Uterus (tissue), 4 donors: ENCODE data around the gene EFNB1. TPM values are rescaled to one million over a fixed set of nuclear protein-coding genes. Genes with fewer than 3 reads are reported as not detected.
A peak's percentile ranks its signal among the peaks of the same experiment; 100 is the strongest.
"Not testable (repeated sequence)": the region's sequence is repeated elsewhere in the genome, so short reads cannot be mapped to it uniquely, and the experiment has no call there.

Source experiments
- DNase-seq, 2 donors: peaks; one replicate each; pipeline ENCODE4 v3.0.0-alpha.2; 2019 to 2020
- H3K27ac ChIP-seq, 2 donors: fragments of 200-600 bp; sonication (generic); 1 replicate in 1 of 2; 2 replicates in 1 of 2; pipeline ENCODE4 v1.5.1; 2016 to 2018
- H3K27me3 ChIP-seq, 2 donors: fragments of 200-600 bp; sonication (generic); one replicate each; pipeline ENCODE4 v1.5.1; 2018 to 2019; ENCODE audit warnings: control low read depth in 1 of 2
- H3K36me3 ChIP-seq, 2 donors: fragments of 200-600 bp; sonication (generic); one replicate each; pipeline ENCODE4 v1.5.1; 2019; ENCODE audit warnings: control low read depth in 1 of 2
- H3K4me1 ChIP-seq, 2 donors: fragments of 200-600 bp; sonication (generic); one replicate each; pipeline ENCODE4 v1.5.1; 2018 to 2019; ENCODE audit warnings: control low read depth in 1 of 2
- H3K4me3 ChIP-seq, 2 donors: fragments of 200-600 bp; sonication (generic); 1 replicate in 1 of 2; 2 replicates in 1 of 2; pipeline ENCODE4 v1.5.1; 2018 to 2019; ENCODE audit warnings: mild to moderate bottlenecking in 1 of 2
- H3K9me3 ChIP-seq, 2 donors: fragments of 200-600 bp; sonication (generic); one replicate each; pipeline ENCODE4 v1.5.1; 2019; ENCODE audit warnings: control low read depth in 1 of 2
- CTCF ChIP-seq, 4 experiments: fragments of 200-600 bp in 2 of 4; fragments of 450-650 bp in 2 of 4; sonication (generic) in 2 of 4; IDR thresholded peaks; one replicate each; pipeline ENCODE4 v1.5.1; 2016 to 2019; ENCODE audit warnings: antibody characterized with exemption in 4 of 4, mild to moderate bottlenecking in 2 of 4, moderate library complexity in 1 of 4
- POLR2A ChIP-seq, 2 donors: fragments of 450-650 bp; IDR thresholded peaks; one replicate each; pipeline ENCODE4 v1.6.1; 2016; ENCODE audit warnings: antibody characterized with exemption in 2 of 2, mild to moderate bottlenecking in 1 of 2, moderate library complexity in 1 of 2
- intact Hi-C: fragments of 100-400 bp; cut with DNase I; formaldehyde crosslinking; loops from one replicate; pipeline ENCODE4 v1.15.1; 2023; ENCODE audit warnings: low total_unique reads
- total RNA-seq, 4 donors: library from RNA; depleted of rRNA in 3 of 4; stranded (reverse); fragments of >200 nt in 3 of 4; gene quantifications; one replicate each; pipeline versions ENCODE4 v1.1.0 to v1.2.4, GENCODE V29; 2014 to 2023
- donor health status: DM: yes; HTN: yes; CAD: no.

Gene EFNB1
- 10 to 100 TPM in 3 of 4 donors, 1 to 10 TPM in 1; 8.8 to 59.1 (median 28.7) TPM for total RNA-seq

GRCh38 chrX:68828740-68829581 is at the start of gene EFNB1:
EFNB1 (plus strand) TSS chrX:68829021; CDS start chrX:68829777, 756 bp downstream.
- DNase-seq = peak; percentile 92 to 94
- H3K4me1 ChIP-seq = no peaks in the 10 kb centered on the region
- H3K27ac ChIP-seq = peak within 1 kb of the TSS; percentile 74 to 82
- TF ChIP-seq CTCF (IDR thresholded peaks at IDR 0.05) (peak in 1 of 4 experiments; percentile 17), POLR2A (IDR thresholded peaks at IDR 0.05) (peak; percentile 95 to 98)
- intact Hi-C loops = loop anchor here (5.0 to 10.0 kb wide), 2 partner anchors 396 to 458 kb away; no protein-coding TSS in a partner anchor
- H3K36me3 ChIP-seq = no peaks in the 10 kb centered on the region
- H3K9me3 ChIP-seq = no peaks in the 10 kb centered on the region
- H3K27me3 ChIP-seq = peaks cover 0 to 4% of the 10 kb centered on the region in 2 donors
- H3K4me3 ChIP-seq = peak within 1 kb of the TSS; percentile 59 to 62

GRCh38 chrX:68781295-68781694 is 47.5 kb upstream of the EFNB1 start:
- H3K4me1 ChIP-seq, H3K27ac ChIP-seq, H3K27me3 ChIP-seq, H3K9me3 ChIP-seq, DNase-seq, intact Hi-C loops, H3K4me3 ChIP-seq, H3K36me3 ChIP-seq: not testable (repeated sequence)

GRCh38 chrX:68784816-68785215 is 44.0 kb upstream of the EFNB1 start:
- no peaks in the 10 kb centered on the region for H3K27me3 ChIP-seq
- no peak overlapping the region for H3K4me3 ChIP-seq
- no peaks in the 10 kb centered on the region for H3K9me3 ChIP-seq
- TF ChIP-seq POLR2A (IDR thresholded peaks at IDR 0.05) (no peak), CTCF (IDR thresholded peaks at IDR 0.05) (no peak)
- H3K36me3 ChIP-seq = no peaks in the 10 kb centered on the region
- DNase-seq = no peak
- no peaks in the 10 kb centered on the region for H3K4me1 ChIP-seq
- no peak overlapping the region for H3K27ac ChIP-seq
- intact Hi-C loops = no loop called here

GRCh38 chrX:68786581-68786980 is 42.2 kb upstream of the EFNB1 start:
- H3K27me3 ChIP-seq, H3K9me3 ChIP-seq, DNase-seq, H3K36me3 ChIP-seq, H3K4me3 ChIP-seq, intact Hi-C loops, H3K4me1 ChIP-seq, H3K27ac ChIP-seq: not testable (repeated sequence)

- H3K9me3 ChIP-seq = no peaks in the 10 kb centered on the region
- H3K4me1 ChIP-seq = no peaks in the 10 kb centered on the region
- intact Hi-C loops = no loop called here
- no peaks in the 10 kb centered on the region for H3K27me3 ChIP-seq
- no peak for DNase-seq
- no peaks in the 10 kb centered on the region for H3K36me3 ChIP-seq
- no peak overlapping the region for H3K27ac ChIP-seq
- H3K4me3 ChIP-seq = no peak overlapping the region
- no peak for TF ChIP-seq POLR2A (IDR thresholded peaks at IDR 0.05)
- TF ChIP-seq CTCF (IDR thresholded peaks at IDR 0.05) = no peak
These were observed 38.9 kb upstream of the EFNB1 start for GRCh38 chrX:68789966-68790365.

GRCh38 chrX:68792083-68792482 is 36.7 kb upstream of the EFNB1 start:
- no peak for DNase-seq
- intact Hi-C loops = no loop called here
- Histone ChIP-seq H3K27me3 (no peaks in the 10 kb centered on the region), H3K4me3 (no peak overlapping the region), H3K9me3 (no peaks in the 10 kb centered on the region), H3K27ac (no peak overlapping the region), H3K4me1 (no peaks in the 10 kb centered on the region), H3K36me3 (no peaks in the 10 kb centered on the region)
- TF ChIP-seq POLR2A (IDR thresholded peaks at IDR 0.05) (no peak), CTCF (IDR thresholded peaks at IDR 0.05) (no peak)
